ENCODE measurements around the gene SNAPC4. TPM values are rescaled to one million over a fixed set of nuclear protein-coding genes. Genes with fewer than 3 reads are reported as not detected.
"Not testable (repeated sequence)": the region's sequence is repeated elsewhere in the genome, so short reads cannot be mapped to it uniquely, and the experiment has no call there.

Gene SNAPC4
- total and polyA plus RNA-seq, 2 donors (not counting 1 experiment from before 2014, with no cell fraction given) = 1.8 to 3.8 TPM

DNA sequence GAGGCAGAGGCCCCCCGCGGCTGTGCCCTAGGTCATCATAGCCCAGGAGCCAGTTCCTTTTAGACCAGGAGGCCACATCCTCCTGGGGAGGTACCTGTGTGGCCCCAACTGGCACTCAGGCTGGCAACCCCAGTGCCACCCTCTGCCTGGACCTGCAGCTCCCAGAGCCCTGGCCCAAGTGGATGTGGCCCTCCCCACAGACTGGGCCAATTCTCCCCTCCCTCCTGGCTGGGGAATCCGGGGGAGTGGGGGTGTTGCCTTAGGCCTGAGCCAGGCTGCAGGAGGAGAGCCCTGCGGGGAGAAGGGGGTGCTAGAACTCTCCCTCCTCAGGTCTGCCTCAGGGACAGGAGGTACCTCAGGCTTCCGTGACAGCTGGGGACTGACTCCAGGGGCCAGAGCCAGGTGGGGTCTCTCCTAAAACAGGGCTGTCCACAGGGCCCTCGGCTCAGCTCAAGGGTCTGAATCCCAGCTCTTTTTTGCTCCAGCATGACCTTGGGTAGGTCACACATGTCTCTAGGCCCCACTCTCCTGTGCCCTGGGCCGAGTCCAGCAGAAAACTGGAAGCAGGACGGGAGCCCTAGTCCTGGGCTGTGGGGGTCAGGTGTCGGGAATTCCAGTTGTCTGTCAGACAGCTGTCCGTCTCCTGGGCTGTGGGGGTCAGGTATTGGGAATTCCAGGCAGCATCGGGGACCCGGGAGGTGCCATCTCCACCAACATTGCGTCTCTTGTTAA is 46.0 kb downstream of the SNAPC4 start:
- H3K4me2 ChIP-seq (ENCODE audit: extremely low read depth, insufficient read depth, low read length) = no peak overlapping the region
- no peaks in the 10 kb centered on the region for H3K27me3 ChIP-seq (ENCODE audit: control insufficient read depth, insufficient read depth, low read length)
- no peaks in the 10 kb centered on the region for H3K79me2 ChIP-seq (ENCODE audit: control insufficient read depth, insufficient read depth, low read length)
- no peak overlapping the region for H2AFZ ChIP-seq (ENCODE audit: low read length)
- peaks cover 4% of the 10 kb centered on the region for H3K4me1 ChIP-seq (ENCODE audit: control insufficient read depth, extremely low read depth, insufficient read depth, low read length)
- H4K20me1 ChIP-seq (ENCODE audit: control insufficient read depth, extremely low read depth, insufficient read depth, low read length) = no peaks in the 10 kb centered on the region
- no peaks in the 10 kb centered on the region for H3K9me3 ChIP-seq (ENCODE audit: control insufficient read depth, insufficient read depth, low read depth, low read length)
- H3K9ac ChIP-seq (ENCODE audit: insufficient read depth, low read length) = no peak overlapping the region
- peaks cover 38% of the 10 kb centered on the region for H3K36me3 ChIP-seq (ENCODE audit: control insufficient read depth, insufficient read depth, low read length)
- H3K4me3 ChIP-seq (replicated peaks in 1 of 4; ENCODE audit: control extremely low read depth in 1 of 4, insufficient read depth in 1 of 4, low read depth in 3 of 4, low read length in 4 of 4) = no peak overlapping the region
- no peak overlapping the region for H3K27ac ChIP-seq (ENCODE audit: insufficient read depth, low read length)
- TF ChIP-seq, protein P1, sequence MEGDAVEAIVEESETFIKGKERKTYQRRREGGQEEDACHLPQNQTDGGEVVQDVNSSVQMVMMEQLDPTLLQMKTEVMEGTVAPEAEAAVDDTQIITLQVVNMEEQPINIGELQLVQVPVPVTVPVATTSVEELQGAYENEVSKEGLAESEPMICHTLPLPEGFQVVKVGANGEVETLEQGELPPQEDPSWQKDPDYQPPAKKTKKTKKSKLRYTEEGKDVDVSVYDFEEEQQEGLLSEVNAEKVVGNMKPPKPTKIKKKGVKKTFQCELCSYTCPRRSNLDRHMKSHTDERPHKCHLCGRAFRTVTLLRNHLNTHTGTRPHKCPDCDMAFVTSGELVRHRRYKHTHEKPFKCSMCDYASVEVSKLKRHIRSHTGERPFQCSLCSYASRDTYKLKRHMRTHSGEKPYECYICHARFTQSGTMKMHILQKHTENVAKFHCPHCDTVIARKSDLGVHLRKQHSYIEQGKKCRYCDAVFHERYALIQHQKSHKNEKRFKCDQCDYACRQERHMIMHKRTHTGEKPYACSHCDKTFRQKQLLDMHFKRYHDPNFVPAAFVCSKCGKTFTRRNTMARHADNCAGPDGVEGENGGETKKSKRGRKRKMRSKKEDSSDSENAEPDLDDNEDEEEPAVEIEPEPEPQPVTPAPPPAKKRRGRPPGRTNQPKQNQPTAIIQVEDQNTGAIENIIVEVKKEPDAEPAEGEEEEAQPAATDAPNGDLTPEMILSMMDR (conservative IDR thresholded peaks at IDR 0.05 in 1 of 2, IDR thresholded peaks at IDR 0.05 in 1 of 2; ENCODE audit: low read depth in 1 of 2, low read length in 2 of 2) = no peak
- TF ChIP-seq EZH2 (IDR thresholded peaks at IDR 0.05; ENCODE audit: low read length, missing control alignments) = no peak
- DNase-seq (ENCODE audit: low read depth in 2 of 2) = no peak

DNA sequence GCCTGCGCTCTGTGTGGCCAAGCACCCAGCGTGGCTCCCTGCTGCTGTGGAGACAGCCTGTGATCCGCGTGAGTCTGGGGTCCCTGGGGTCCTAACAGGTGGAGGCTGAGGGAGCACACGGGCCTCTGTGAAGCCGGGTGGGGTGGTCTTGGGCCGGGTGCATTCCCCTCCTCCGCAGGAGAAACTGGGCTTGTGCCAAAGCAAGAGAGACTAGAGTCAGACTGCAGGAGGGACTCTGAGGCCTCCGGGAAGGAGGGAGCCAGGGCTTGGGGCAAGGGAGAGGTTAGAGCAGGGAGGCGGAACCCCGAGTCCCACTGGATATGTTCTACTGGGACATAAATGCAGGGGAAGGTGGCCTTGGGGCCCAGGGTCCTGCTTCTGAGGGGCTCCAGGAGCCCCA is 46.9 kb downstream of the SNAPC4 start:
- TF ChIP-seq, protein P1 (conservative IDR thresholded peaks at IDR 0.05 in 1 of 2, IDR thresholded peaks at IDR 0.05 in 1 of 2; ENCODE audit: low read depth in 1 of 2, low read length in 2 of 2) = no peak
- no peak for TF ChIP-seq EZH2 (IDR thresholded peaks at IDR 0.05; ENCODE audit: low read length, missing control alignments)
- no peaks in the 10 kb centered on the region for H3K27me3 ChIP-seq (ENCODE audit: control insufficient read depth, insufficient read depth, low read length)
- H3K79me2 ChIP-seq (ENCODE audit: control insufficient read depth, insufficient read depth, low read length) = no peaks in the 10 kb centered on the region
- H3K36me3 ChIP-seq (ENCODE audit: control insufficient read depth, insufficient read depth, low read length) = peaks cover 39% of the 10 kb centered on the region
- no peak overlapping the region for H3K4me2 ChIP-seq (ENCODE audit: extremely low read depth, insufficient read depth, low read length)
- H2AFZ ChIP-seq (ENCODE audit: low read length) = no peak overlapping the region
- peaks cover 4% of the 10 kb centered on the region for H3K4me1 ChIP-seq (ENCODE audit: control insufficient read depth, extremely low read depth, insufficient read depth, low read length)
- H3K9me3 ChIP-seq (ENCODE audit: control insufficient read depth, insufficient read depth, low read depth, low read length) = no peaks in the 10 kb centered on the region
- H3K4me3 ChIP-seq (replicated peaks in 1 of 4; ENCODE audit: control extremely low read depth in 1 of 4, insufficient read depth in 1 of 4, low read depth in 3 of 4, low read length in 4 of 4) = no peak overlapping the region
- no peak overlapping the region for H3K27ac ChIP-seq (ENCODE audit: insufficient read depth, low read length)
- no peaks in the 10 kb centered on the region for H4K20me1 ChIP-seq (ENCODE audit: control insufficient read depth, extremely low read depth, insufficient read depth, low read length)
- no peak for DNase-seq (ENCODE audit: low read depth in 2 of 2)
- H3K9ac ChIP-seq (ENCODE audit: insufficient read depth, low read length) = no peak overlapping the region

DNA sequence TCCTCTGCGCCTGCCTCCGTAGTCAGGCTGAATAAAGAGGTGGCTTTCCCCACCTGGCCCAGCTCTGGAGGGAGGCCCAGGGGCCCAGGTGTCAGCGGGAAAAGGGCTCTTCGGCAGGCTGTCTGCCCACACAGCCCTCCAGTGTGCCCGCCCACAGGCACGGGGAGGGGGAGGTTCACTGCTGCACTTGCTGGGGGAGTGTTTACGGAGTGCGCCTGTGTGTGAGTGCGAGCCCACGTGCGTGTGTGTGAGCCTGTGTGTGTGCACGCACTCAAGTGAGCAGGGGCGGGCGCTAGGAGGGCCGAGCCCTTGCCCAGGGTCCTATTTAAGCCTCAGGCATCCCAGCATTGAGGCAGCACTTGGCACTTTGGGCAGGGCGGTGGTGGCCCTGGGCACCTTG is 47.3 kb downstream of the SNAPC4 start:
- Histone ChIP-seq H3K9me3 (ENCODE audit: control insufficient read depth, insufficient read depth, low read depth, low read length) (no peaks in the 10 kb centered on the region), H3K4me2 (ENCODE audit: extremely low read depth, insufficient read depth, low read length) (no peak overlapping the region), H3K36me3 (ENCODE audit: control insufficient read depth, insufficient read depth, low read length) (peaks cover 35% of the 10 kb centered on the region), H3K9ac (ENCODE audit: insufficient read depth, low read length) (no peak overlapping the region), H3K27me3 (ENCODE audit: control insufficient read depth, insufficient read depth, low read length) (no peaks in the 10 kb centered on the region), H3K79me2 (ENCODE audit: control insufficient read depth, insufficient read depth, low read length) (no peaks in the 10 kb centered on the region), H2AFZ (ENCODE audit: low read length) (no peak overlapping the region), H3K27ac (ENCODE audit: insufficient read depth, low read length) (no peak overlapping the region), H4K20me1 (ENCODE audit: control insufficient read depth, extremely low read depth, insufficient read depth, low read length) (no peaks in the 10 kb centered on the region), H3K4me1 (ENCODE audit: control insufficient read depth, extremely low read depth, insufficient read depth, low read length) (peaks cover 4% of the 10 kb centered on the region), H3K4me3 (replicated peaks in 1 of 4; ENCODE audit: control extremely low read depth in 1 of 4, insufficient read depth in 1 of 4, low read depth in 3 of 4, low read length in 4 of 4) (no peak overlapping the region)
- TF ChIP-seq EZH2 (IDR thresholded peaks at IDR 0.05; ENCODE audit: low read length, missing control alignments) = no peak
- TF ChIP-seq, protein P1 (conservative IDR thresholded peaks at IDR 0.05 in 1 of 2, IDR thresholded peaks at IDR 0.05 in 1 of 2; ENCODE audit: low read depth in 1 of 2, low read length in 2 of 2) = no peak
- no peak for DNase-seq (ENCODE audit: low read depth in 2 of 2)

DNA sequence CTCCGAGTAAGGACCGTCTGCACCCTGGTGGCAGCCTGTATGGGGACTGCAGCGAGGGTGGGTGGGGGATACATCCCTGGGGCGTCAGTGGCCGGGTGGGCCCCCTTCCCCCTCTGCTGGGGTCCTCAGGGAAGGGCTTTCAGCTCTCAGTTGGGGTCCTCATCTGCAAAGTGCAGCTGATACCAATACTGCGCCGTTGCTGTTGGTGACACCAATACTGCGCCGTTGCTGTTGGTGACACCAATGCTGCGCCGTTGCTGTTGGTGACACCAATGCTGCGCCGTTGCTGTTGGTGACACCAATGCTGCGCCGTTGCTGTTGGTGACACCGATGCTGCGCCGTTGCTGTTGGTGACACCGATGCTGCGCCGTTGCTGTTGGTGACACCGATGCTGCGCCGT is 48.1 kb downstream of the SNAPC4 start:
- not testable (repeated sequence) for DNase-seq (ENCODE audit: low read depth in 2 of 2); H3K9me3 ChIP-seq (ENCODE audit: control insufficient read depth, insufficient read depth, low read depth, low read length); H4K20me1 ChIP-seq (ENCODE audit: control insufficient read depth, extremely low read depth, insufficient read depth, low read length); H3K4me1 ChIP-seq (ENCODE audit: control insufficient read depth, extremely low read depth, insufficient read depth, low read length); H3K27ac ChIP-seq (ENCODE audit: insufficient read depth, low read length); H3K9ac ChIP-seq (ENCODE audit: insufficient read depth, low read length); H3K4me2 ChIP-seq (ENCODE audit: extremely low read depth, insufficient read depth, low read length); H3K27me3 ChIP-seq (ENCODE audit: control insufficient read depth, insufficient read depth, low read length); H3K4me3 ChIP-seq (replicated peaks in 1 of 4; ENCODE audit: control extremely low read depth in 1 of 4, insufficient read depth in 1 of 4, low read depth in 3 of 4, low read length in 4 of 4); H3K79me2 ChIP-seq (ENCODE audit: control insufficient read depth, insufficient read depth, low read length); H2AFZ ChIP-seq (ENCODE audit: low read length)
- peaks cover 27% of the 10 kb centered on the region for H3K36me3 ChIP-seq (ENCODE audit: control insufficient read depth, insufficient read depth, low read length)
